AG04449 (cell line): ENCODE results near the gene AKR1D1.

Source experiments
- CTCF ChIA-PET: fragments of 350-600 bp; formaldehyde crosslinking; extraction: SDS; loops from one replicate; lab custom pipeline; 2021; ENCODE audit warnings: antibody characterized with exemption; lab: Yijun Ruan, JAX
- POLR2A ChIA-PET: fragments of 400-600, 350-600 bp; formaldehyde crosslinking; extraction: SDS; loops from one replicate; lab custom pipeline; 2020; ENCODE audit warnings: antibody characterized with exemption, inconsistent platforms; lab: Yijun Ruan, JAX
- DNase-seq: peaks from one replicate; pipeline ENCODE4 v3.0.0-alpha.2; 2010; ENCODE audit warnings: low read depth, low spot score
- H3K4me3 ChIP-seq: 2 replicates; pipeline ENCODE4 v1.5.1; 2011; ENCODE audit warnings: low read depth, mild to moderate bottlenecking, control low read depth, low read length
- CTCF ChIP-seq: IDR thresholded peaks from one replicate; pipeline ENCODE4 v1.5.1; 2011; ENCODE audit warnings: mild to moderate bottlenecking, moderate library complexity, low read length, control low read depth, inconsistent platforms; ENCODE audit not compliant: insufficient read depth; ENCODE audit errors: missing control alignments

Gene AKR1D1

GRCh38 chr7:138115047-138115446, 38.8 kb downstream of the AKR1D1 start:
- no peak overlapping the region for H3K4me3 ChIP-seq
- DNase-seq: no peak
- no peak for TF ChIP-seq CTCF
- POLR2A ChIA-PET: interaction anchor here (0.6 kb wide), 1 partner anchor 510 kb away, joined by 3 read pairs; no protein-coding TSS in a partner anchor
- CTCF ChIA-PET: no interaction called here

GRCh38 chr7:138116141-138116540, 39.9 kb downstream of the AKR1D1 start:
- ChIA-PET CTCF (no interaction called here), POLR2A (no interaction called here)
- TF ChIP-seq CTCF: no peak
- no peak overlapping the region for H3K4me3 ChIP-seq
- no peak for DNase-seq

GRCh38 chr7:138116892-138117291, 40.6 kb downstream of the AKR1D1 start:
- DNase-seq: no peak
- ChIA-PET CTCF (no interaction called here), POLR2A (no interaction called here)
- no peak for TF ChIP-seq CTCF
- H3K4me3 ChIP-seq: no peak overlapping the region

- CTCF ChIA-PET: no interaction called here
- TF ChIP-seq CTCF: no peak
Measured at GRCh38 chr7:138120140-138120827, 44.0 kb downstream of the AKR1D1 start.

GRCh38 chr7:138122162-138122561, 45.9 kb downstream of the AKR1D1 start:
- ChIA-PET POLR2A (no interaction called here), CTCF (no interaction called here)
- no peak overlapping the region for H3K4me3 ChIP-seq
- DNase-seq: no peak
- no peak for TF ChIP-seq CTCF

More at GRCh38 chr7:138120140-138120827, 44.0 kb downstream of the AKR1D1 start:
- POLR2A ChIA-PET: no interaction called here
- no peak overlapping the region for H3K4me3 ChIP-seq
- no peak for DNase-seq

GRCh38 chr7:138125119-138125518, 48.9 kb downstream of the AKR1D1 start:
- ChIA-PET CTCF (no interaction called here), POLR2A (no interaction called here)
- no peak for DNase-seq
- TF ChIP-seq CTCF: no peak
- no peak overlapping the region for H3K4me3 ChIP-seq
